Endothelial cell (in vitro differentiated cells): ENCODE results near the gene ZNHIT6. TPM values are rescaled to one million over a fixed set of nuclear protein-coding genes. Genes with fewer than 3 reads are reported as not detected.

Source experiments
- DNase-seq: peaks from one replicate; pipeline ENCODE4 v3.0.0; 2021; ENCODE audit warnings: low spot score
- H3K27ac Mint-ChIP-seq: one replicate; pipeline ENCODE4 v1.8.0; 2021; ENCODE audit warnings: mixed read lengths, inconsistent platforms; ENCODE audit not compliant: unreplicated experiment
- H3K27me3 Mint-ChIP-seq: one replicate; pipeline ENCODE4 v1.8.0; 2021; ENCODE audit warnings: mild to moderate bottlenecking, moderate library complexity, mixed read lengths, inconsistent platforms; ENCODE audit not compliant: unreplicated experiment
- H3K36me3 Mint-ChIP-seq: one replicate; pipeline ENCODE4 v1.8.0; 2021; ENCODE audit warnings: mild to moderate bottlenecking, low read depth, mixed read lengths, inconsistent platforms; ENCODE audit not compliant: unreplicated experiment
- H3K4me1 Mint-ChIP-seq: one replicate; pipeline ENCODE4 v1.8.0; 2021; ENCODE audit warnings: mild to moderate bottlenecking, mixed read lengths, inconsistent platforms; ENCODE audit not compliant: unreplicated experiment
- H3K4me3 Mint-ChIP-seq: one replicate; pipeline ENCODE4 v1.8.0; 2021; ENCODE audit warnings: mild to moderate bottlenecking, mixed read lengths, inconsistent platforms; ENCODE audit not compliant: unreplicated experiment
- H3K9me3 Mint-ChIP-seq: one replicate; pipeline ENCODE4 v1.8.0; 2021; ENCODE audit warnings: mixed read lengths, inconsistent platforms; ENCODE audit not compliant: unreplicated experiment
- total RNA-seq: library from RNA; stranded (reverse); fragmentation: NEBNext Ultra II Directional; extraction: Animal tissue kit (Norgen Biotek cat#: 25700); gene quantifications from one replicate; pipeline ENCODE4 v1.2.1, GENCODE V29; 2021; ENCODE audit not compliant: unreplicated experiment
- TF ChIP-seq, protein P1 (sequence below): fragments of 200-600 bp; sonication (generic); IDR thresholded peaks from one replicate; pipeline ENCODE4 v1.5.0; 2021; ENCODE audit warnings: antibody characterized with exemption; ENCODE audit not compliant: unreplicated experiment

The ZNHIT6 gene
- total RNA-seq, 1 donor from 2014 or later: 22.6 TPM

DNA sequence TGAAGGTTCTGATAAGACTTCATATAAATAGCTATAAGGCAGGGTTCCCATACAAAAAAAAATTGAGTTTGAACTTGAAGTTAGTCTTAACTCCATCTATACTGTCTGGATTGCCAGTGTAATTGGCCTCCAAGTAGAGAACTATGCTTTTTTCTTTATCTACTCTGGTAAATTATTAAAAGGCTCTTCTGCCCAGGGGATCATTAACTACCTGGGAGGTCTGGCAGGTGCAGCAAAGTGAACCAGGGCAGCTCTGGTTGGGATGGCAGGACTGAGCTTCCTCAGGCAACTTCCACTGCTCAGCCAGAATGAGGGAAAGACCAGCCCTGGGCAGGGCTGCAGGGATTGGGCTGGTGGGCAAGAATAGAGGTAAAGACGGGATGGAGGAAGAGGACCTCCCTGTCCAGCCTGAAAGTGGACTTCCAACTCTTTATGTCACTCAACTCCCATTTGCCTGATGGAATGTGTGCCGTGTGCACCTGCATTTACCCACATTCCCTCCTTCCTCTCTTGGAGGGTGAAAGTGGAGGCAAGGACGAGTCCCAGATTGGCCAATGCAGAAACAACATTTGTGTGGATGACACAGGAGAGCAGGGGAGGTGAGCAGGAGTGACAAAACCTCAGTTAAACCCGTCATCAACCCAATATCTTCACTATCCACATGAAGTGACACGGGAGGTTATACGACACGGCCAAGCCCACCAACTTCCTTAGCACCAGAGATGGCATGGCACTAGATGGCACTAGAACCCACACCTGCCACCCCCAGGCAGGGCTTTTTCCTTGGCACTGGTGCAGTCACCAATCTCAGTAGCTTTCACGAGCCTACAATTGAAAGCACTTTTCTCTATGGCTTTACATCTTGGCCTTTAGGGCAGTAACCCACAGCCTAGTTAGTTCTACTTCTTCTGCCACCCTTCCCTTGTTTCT lies 102.5 kb downstream of the ZNHIT6 start:
- TF ChIP-seq, protein P1, sequence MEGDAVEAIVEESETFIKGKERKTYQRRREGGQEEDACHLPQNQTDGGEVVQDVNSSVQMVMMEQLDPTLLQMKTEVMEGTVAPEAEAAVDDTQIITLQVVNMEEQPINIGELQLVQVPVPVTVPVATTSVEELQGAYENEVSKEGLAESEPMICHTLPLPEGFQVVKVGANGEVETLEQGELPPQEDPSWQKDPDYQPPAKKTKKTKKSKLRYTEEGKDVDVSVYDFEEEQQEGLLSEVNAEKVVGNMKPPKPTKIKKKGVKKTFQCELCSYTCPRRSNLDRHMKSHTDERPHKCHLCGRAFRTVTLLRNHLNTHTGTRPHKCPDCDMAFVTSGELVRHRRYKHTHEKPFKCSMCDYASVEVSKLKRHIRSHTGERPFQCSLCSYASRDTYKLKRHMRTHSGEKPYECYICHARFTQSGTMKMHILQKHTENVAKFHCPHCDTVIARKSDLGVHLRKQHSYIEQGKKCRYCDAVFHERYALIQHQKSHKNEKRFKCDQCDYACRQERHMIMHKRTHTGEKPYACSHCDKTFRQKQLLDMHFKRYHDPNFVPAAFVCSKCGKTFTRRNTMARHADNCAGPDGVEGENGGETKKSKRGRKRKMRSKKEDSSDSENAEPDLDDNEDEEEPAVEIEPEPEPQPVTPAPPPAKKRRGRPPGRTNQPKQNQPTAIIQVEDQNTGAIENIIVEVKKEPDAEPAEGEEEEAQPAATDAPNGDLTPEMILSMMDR: no peak
- Mint-ChIP-seq H3K4me1 (no peaks in the 10 kb centered on the region), H3K27me3 (no peaks in the 10 kb centered on the region), H3K9me3 (no peaks in the 10 kb centered on the region), H3K36me3 (peaks cover 6% of the 10 kb centered on the region), H3K4me3 (no peak overlapping the region), H3K27ac (no peak overlapping the region)
- DNase-seq: no peak

DNA sequence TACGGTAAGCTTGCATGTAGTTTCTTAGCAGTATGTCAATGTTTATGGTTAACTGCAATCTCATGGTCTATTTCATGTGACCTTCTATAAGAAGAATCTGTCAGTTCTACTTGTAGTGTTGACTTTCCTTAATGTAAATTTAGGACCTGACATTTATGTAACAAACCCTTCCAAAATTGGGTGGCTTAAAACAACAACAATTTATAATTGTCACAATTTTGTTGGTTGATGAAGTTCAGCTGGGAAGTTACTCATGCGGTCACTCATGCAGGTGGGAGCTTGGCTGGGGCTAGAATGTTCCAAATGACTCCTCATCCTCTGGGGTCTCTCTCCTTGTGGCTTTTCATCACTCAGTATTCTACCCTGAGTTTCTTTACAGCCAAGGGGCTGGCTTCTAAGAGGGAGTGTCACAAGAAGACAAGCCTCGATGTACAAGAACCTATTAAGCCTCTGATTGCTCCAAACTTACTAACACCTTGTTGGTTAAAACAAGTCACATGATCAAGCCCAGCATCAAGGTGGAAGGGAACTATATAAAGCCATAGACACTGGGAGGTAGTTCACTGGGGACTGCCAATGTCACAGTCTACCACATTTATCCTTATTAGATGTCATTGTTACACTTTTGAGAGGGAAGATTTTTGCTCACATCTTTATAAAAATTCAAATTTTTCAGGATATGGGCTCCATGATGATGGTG lies 103.8 kb downstream of the ZNHIT6 start:
- no peaks in the 10 kb centered on the region for H3K27me3 Mint-ChIP-seq
- no peaks in the 10 kb centered on the region for H3K9me3 Mint-ChIP-seq
- no peak for DNase-seq
- no peak overlapping the region for H3K4me3 Mint-ChIP-seq
- peaks cover 6% of the 10 kb centered on the region for H3K36me3 Mint-ChIP-seq
- no peaks in the 10 kb centered on the region for H3K4me1 Mint-ChIP-seq
- H3K27ac Mint-ChIP-seq: no peak overlapping the region
- TF ChIP-seq, protein P1: no peak

GRCh38 chr1:85603086-85603880 lies 105.0 kb downstream of the ZNHIT6 start:
- TF ChIP-seq, protein P1: no peak
- no peaks in the 10 kb centered on the region for H3K9me3 Mint-ChIP-seq
- H3K27ac Mint-ChIP-seq: no peak overlapping the region
- H3K4me3 Mint-ChIP-seq: no peak overlapping the region
- no peaks in the 10 kb centered on the region for H3K27me3 Mint-ChIP-seq
- peaks cover 6% of the 10 kb centered on the region for H3K36me3 Mint-ChIP-seq
- no peaks in the 10 kb centered on the region for H3K4me1 Mint-ChIP-seq
- DNase-seq: no peak

DNA sequence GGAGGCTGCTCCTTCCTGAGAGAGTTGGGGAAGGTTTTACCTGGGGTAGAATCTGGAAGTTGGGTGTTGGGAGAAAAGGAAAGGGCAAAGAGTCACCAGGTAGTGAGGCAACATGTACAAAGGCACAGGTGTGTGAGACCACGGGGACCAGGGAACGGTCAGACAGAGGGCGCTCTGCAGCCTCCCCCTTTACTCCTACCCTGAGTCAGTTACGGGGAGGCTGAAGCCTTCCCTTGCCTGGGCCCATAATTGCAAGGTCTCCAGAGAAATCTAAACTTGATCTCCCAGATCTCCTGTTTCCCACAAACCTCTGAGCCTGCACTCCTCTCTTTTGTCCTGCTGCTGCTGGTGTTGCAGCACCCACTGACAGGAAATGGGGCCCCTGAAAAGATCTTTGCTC lies 105.7 kb downstream of the ZNHIT6 start:
- Mint-ChIP-seq H3K27me3 (no peaks in the 10 kb centered on the region), H3K27ac (no peak overlapping the region), H3K9me3 (no peaks in the 10 kb centered on the region), H3K36me3 (peaks cover 2% of the 10 kb centered on the region), H3K4me1 (no peaks in the 10 kb centered on the region), H3K4me3 (no peak overlapping the region)
- DNase-seq: no peak
- TF ChIP-seq, protein P1: no peak
